ENCODE data around the gene GRID2. TPM values are rescaled to one million over a fixed set of nuclear protein-coding genes. Genes with fewer than 3 reads are reported as not detected.

GRID2 gene
- total and polyA plus RNA-seq, 4 donors, result under 0.01 to 0.02 TPM; not detected in 2

- Histone ChIP-seq H3K4me3 (ENCODE audit: low read depth in 1 of 3, low read length in 3 of 3) (no peak overlapping the region), H3K36me3 (ENCODE audit: control insufficient read depth in 4 of 4, insufficient read depth in 3 of 4, low read depth in 1 of 4, low read length in 3 of 4) (no peaks in the 10 kb centered on the region), H3K9me3 (ENCODE audit: control insufficient read depth in 4 of 4, low read length in 3 of 4) (no peaks in the 10 kb centered on the region), H3K9ac (ENCODE audit: low read depth in 1 of 2, low read length in 2 of 2) (no peak overlapping the region), H3K27ac (ENCODE audit: low read depth in 1 of 2, low read length in 2 of 2) (no peak overlapping the region), H3K27me3 (ENCODE audit: control insufficient read depth in 4 of 4, insufficient read depth in 4 of 4, low read length in 3 of 4) (no peaks in the 10 kb centered on the region), H3K4me1 (ENCODE audit: control insufficient read depth in 4 of 4, insufficient read depth in 4 of 4, low read length in 3 of 4) (no peaks in the 10 kb centered on the region)
- TF ChIP-seq RXRA (IDR thresholded peaks at IDR 0.05), result no peak
- TF ChIP-seq NR2F2 (IDR thresholded peaks at IDR 0.05), result no peak
- TF ChIP-seq SP1 (IDR thresholded peaks at IDR 0.05), result no peak
- TF ChIP-seq REST (IDR thresholded peaks at IDR 0.05), result no peak
- TF ChIP-seq FOXA2 (IDR thresholded peaks at IDR 0.05), result no peak
- WGBS, result 47% methylated on average over 3 of the region's 3 CpGs
- DNase-seq (ENCODE audit: low spot score), result no peak
Measured at GRCh38 chr4:93529692-93530372, 1226.1 kb downstream of the GRID2 start.

- Histone ChIP-seq H3K9ac (ENCODE audit: low read depth in 1 of 2, low read length in 2 of 2) (no peak overlapping the region), H3K4me3 (ENCODE audit: low read depth in 1 of 3, low read length in 3 of 3) (no peak overlapping the region), H3K36me3 (ENCODE audit: control insufficient read depth in 4 of 4, insufficient read depth in 3 of 4, low read depth in 1 of 4, low read length in 3 of 4) (no peaks in the 10 kb centered on the region), H3K4me1 (ENCODE audit: control insufficient read depth in 4 of 4, insufficient read depth in 4 of 4, low read length in 3 of 4) (no peaks in the 10 kb centered on the region), H3K27ac (ENCODE audit: low read depth in 1 of 2, low read length in 2 of 2) (no peak overlapping the region), H3K27me3 (ENCODE audit: control insufficient read depth in 4 of 4, insufficient read depth in 4 of 4, low read length in 3 of 4) (no peaks in the 10 kb centered on the region), H3K9me3 (ENCODE audit: control insufficient read depth in 4 of 4, low read length in 3 of 4) (no peaks in the 10 kb centered on the region)
- TF ChIP-seq MAX (IDR thresholded peaks at IDR 0.05) (no peak), JUND (IDR thresholded peaks at IDR 0.05) (no peak), FOXA2 (IDR thresholded peaks at IDR 0.05) (no peak), RXRA (IDR thresholded peaks at IDR 0.05) (no peak), HNF4A (conservative IDR thresholded peaks at IDR 0.05) (no peak), RAD21 (IDR thresholded peaks at IDR 0.05) (no peak), GABPA (IDR thresholded peaks at IDR 0.05 in 1 of 2, conservative IDR thresholded peaks at IDR 0.05 in 1 of 2) (no peak)
- WGBS, result 88% methylated on average over 1 of the region's 1 CpG
- no peak for DNase-seq (ENCODE audit: low spot score)
Measured at GRCh38 chr4:93532234-93532633, 1228.5 kb downstream of the GRID2 start.

- Histone ChIP-seq H3K9ac (ENCODE audit: low read depth in 1 of 2, low read length in 2 of 2) (no peak overlapping the region), H3K36me3 (ENCODE audit: control insufficient read depth in 4 of 4, insufficient read depth in 3 of 4, low read depth in 1 of 4, low read length in 3 of 4) (no peaks in the 10 kb centered on the region), H3K9me3 (ENCODE audit: control insufficient read depth in 4 of 4, low read length in 3 of 4) (no peaks in the 10 kb centered on the region), H3K27me3 (ENCODE audit: control insufficient read depth in 4 of 4, insufficient read depth in 4 of 4, low read length in 3 of 4) (no peaks in the 10 kb centered on the region), H3K27ac (ENCODE audit: low read depth in 1 of 2, low read length in 2 of 2) (no peak overlapping the region), H3K4me3 (ENCODE audit: low read depth in 1 of 3, low read length in 3 of 3) (no peak overlapping the region), H3K4me1 (ENCODE audit: control insufficient read depth in 4 of 4, insufficient read depth in 4 of 4, low read length in 3 of 4) (no peaks in the 10 kb centered on the region)
- TF ChIP-seq FOXA2 (IDR thresholded peaks at IDR 0.05) (no peak), TAF1 (conservative IDR thresholded peaks at IDR 0.05) (no peak), RAD21 (IDR thresholded peaks at IDR 0.05) (no peak), ZBTB33 (IDR thresholded peaks at IDR 0.05) (no peak), MAX (IDR thresholded peaks at IDR 0.05) (no peak), HNF4A (conservative IDR thresholded peaks at IDR 0.05) (no peak), CTCF (IDR thresholded peaks at IDR 0.05; ENCODE audit: low read depth, low read length, missing input control) (no peak)
- DNase-seq (ENCODE audit: low spot score), result no peak
Measured at GRCh38 chr4:93540562-93540961, 1236.8 kb downstream of the GRID2 start.

Data from liver (tissue), 9 donors.